ENCODE results near the gene ZBTB4. TPM values are rescaled to one million over a fixed set of nuclear protein-coding genes. Genes with fewer than 3 reads are reported as not detected.

Gene ZBTB4
- total and polyA plus RNA-seq, 9 of the 15 experiments (the other 6 are each of a cell fraction or from before 2014, with no cell fraction given) = 0.92 to 6.9 (median 3.3) TPM

DNA sequence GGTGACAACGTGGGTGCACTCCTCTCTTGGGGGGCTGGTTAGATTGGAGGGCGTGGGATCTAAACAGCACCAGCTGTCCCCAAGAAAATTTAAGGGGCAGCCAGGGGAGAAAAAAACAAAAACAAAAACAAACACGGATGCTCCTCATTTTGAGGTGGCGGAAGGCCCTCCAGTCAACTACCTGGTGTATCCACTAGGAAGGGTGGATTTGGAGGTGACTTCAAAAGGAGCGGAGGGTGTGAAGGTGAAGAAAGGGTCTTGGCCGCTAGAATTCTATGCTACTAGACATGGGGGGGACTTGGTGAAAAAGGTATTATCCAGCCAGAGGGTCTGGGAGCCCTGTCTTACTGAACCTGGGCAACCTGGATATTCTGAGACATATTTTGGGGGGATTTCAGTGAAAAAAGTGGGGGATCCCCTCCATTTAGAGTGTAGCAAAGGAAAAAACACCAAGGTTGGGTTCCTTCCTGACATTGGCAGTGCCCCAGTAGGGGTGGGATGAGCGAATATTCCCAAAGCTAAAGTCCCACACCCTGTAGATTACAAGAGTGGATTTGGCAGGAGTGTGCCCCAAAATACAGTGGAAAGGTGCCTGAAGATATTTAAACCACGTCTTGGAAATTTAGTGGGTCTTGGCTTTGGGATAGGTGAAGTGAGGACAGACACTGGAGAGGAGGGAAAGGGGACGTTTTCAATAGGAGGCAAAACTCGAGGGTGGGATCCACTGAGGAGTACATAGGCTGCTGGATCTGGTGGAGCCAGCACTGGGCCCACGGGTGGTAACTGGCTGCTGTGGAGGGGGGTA lies 40.6 kb downstream of the ZBTB4 start:
- H2AFZ ChIP-seq (ENCODE audit: low read depth, low read length) = peak overlapping the region; percentile 89
- peaks cover 3% of the 10 kb centered on the region for H3K9me1 ChIP-seq (ENCODE audit: control insufficient read depth, insufficient read depth, low read length)
- H4K20me1 ChIP-seq (replicated peaks; ENCODE audit: control insufficient read depth, insufficient read depth, low read length) = no peaks in the 10 kb centered on the region
- intact Hi-C loops (cut with micrococcal nuclease) = loop anchor here (5.0 kb wide), 2 partner anchors 37 to 43 kb away; partner anchors contain the start of genes POLR2A, SLC35G6 and TMEM256
- peaks cover 7% of the 10 kb centered on the region; the same call in 2 of the 3 replicates for H3K79me2 ChIP-seq (ENCODE audit: control insufficient read depth, insufficient read depth, low read length)
- DNase-seq (ENCODE audit: extremely low read depth in 1 of 4, low spot score in 3 of 4) (no peak), FAIRE-seq (no peak), ATAC-seq (no peak)
- H3K4me3 ChIP-seq = peak overlapping the region; percentile 52
- BruUV-seq (replicated peaks) = TSS peak; percentile 23
- TF ChIP-seq, protein P1, sequence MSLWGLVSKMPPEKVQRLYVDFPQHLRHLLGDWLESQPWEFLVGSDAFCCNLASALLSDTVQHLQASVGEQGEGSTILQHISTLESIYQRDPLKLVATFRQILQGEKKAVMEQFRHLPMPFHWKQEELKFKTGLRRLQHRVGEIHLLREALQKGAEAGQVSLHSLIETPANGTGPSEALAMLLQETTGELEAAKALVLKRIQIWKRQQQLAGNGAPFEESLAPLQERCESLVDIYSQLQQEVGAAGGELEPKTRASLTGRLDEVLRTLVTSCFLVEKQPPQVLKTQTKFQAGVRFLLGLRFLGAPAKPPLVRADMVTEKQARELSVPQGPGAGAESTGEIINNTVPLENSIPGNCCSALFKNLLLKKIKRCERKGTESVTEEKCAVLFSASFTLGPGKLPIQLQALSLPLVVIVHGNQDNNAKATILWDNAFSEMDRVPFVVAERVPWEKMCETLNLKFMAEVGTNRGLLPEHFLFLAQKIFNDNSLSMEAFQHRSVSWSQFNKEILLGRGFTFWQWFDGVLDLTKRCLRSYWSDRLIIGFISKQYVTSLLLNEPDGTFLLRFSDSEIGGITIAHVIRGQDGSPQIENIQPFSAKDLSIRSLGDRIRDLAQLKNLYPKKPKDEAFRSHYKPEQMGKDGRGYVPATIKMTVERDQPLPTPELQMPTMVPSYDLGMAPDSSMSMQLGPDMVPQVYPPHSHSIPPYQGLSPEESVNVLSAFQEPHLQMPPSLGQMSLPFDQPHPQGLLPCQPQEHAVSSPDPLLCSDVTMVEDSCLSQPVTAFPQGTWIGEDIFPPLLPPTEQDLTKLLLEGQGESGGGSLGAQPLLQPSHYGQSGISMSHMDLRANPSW (CRISPR knock-in tag; IDR thresholded peaks at IDR 0.05) = no peak
- TF ChIP-seq, protein P2, sequence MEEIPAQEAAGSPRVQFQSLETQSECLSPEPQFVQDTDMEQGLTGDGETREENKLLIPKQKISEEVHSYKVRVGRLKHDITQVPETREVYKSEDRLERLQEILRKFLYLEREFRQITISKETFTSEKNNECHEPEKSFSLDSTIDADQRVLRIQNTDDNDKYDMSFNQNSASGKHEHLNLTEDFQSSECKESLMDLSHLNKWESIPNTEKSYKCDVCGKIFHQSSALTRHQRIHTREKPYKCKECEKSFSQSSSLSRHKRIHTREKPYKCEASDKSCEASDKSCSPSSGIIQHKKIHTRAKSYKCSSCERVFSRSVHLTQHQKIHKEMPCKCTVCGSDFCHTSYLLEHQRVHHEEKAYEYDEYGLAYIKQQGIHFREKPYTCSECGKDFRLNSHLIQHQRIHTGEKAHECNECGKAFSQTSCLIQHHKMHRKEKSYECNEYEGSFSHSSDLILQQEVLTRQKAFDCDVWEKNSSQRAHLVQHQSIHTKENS (CRISPR knock-in tag; IDR thresholded peaks at IDR 0.05) = no peak
- TF ChIP-seq CBFB (CRISPR knock-in tag; IDR thresholded peaks at IDR 0.05) (no peak), POU5F1 (IDR thresholded peaks at IDR 0.05; ENCODE audit: borderline replicate concordance, low read depth, low read length, partially characterized antibody) (no peak)
- H3K27ac ChIP-seq (ENCODE audit: extremely low read depth, low read depth, low read length) = no peak overlapping the region
- CTCF ChIA-PET (ENCODE audit: low intra/inter-chr PET ratio) = no interaction called here
- H3K9me3 ChIP-seq (replicated peaks; ENCODE audit: control insufficient read depth, insufficient read depth, low read depth, low read length) = no peaks in the 10 kb centered on the region
- no peaks in the 10 kb centered on the region for H3K36me3 ChIP-seq (ENCODE audit: control insufficient read depth, insufficient read depth, low read length)
- H3K9ac ChIP-seq (ENCODE audit: insufficient read depth in 1 of 2, low read depth in 2 of 2, low read length in 2 of 2) = peak overlapping the region; percentile 68 to 92; a peak in 3 of 4 replicates
- peaks cover 20 to 69% of the 10 kb centered on the region in 2 experiments; a peak in 4 of 5 replicates for H3K4me1 ChIP-seq (replicated peaks in 1 of 2; ENCODE audit: control insufficient read depth in 2 of 2, insufficient read depth in 2 of 2, low read length in 2 of 2)
- no peaks in the 10 kb centered on the region for H3K27me3 ChIP-seq (ENCODE audit: control insufficient read depth in 2 of 2, insufficient read depth in 2 of 2, low read length in 2 of 2)
- 64% methylated on average over 9 of the region's 11 CpGs for WGBS (ENCODE audit: insufficient coverage, low coverage, missing lambda C conversion rate)
- POLR2A ChIA-PET = interaction anchor here (1.0 to 4.2 kb wide), 3 partner anchors 15 to 85 kb away, joined by 3 to 21 read pairs (median 3); partner anchors contain the start of gene POLR2A
- H3K4me2 ChIP-seq (ENCODE audit: insufficient read depth, low read length) = peak overlapping the region; percentile 76
- in situ Hi-C loops (cut with MboI) = no loop called here
